Activated effector memory CD4-positive, alpha-beta T cell treated with Interleukin-2 at 50 U/mL for 16 hours (primary cell): ENCODE data around the gene SLC35F4.

ENCODE experiments used
- DNase-seq: peaks from one replicate; pipeline ENCODE4 v3.0.0-alpha.2; 2020

SLC35F4 gene

DNA sequence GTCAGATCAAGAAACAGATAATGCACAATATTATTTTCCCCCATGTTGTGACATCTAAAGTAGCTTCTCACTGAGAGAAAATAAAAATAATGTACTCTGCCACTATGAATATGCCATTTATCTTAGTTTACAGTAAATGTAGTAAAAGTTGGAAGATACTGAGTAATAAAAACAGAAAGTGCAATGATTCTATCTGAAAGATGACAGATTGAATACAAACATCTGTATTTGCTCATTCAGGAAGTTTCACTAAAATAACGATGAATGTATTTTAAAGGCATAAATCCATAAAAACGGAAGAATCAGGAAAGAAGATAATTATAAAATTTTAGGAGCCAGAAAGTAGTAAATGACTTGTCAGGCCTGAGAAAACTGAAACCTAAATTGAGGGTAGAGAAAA, 18.2 kb downstream of the SLC35F4 start:
- no peak for DNase-seq

DNA sequence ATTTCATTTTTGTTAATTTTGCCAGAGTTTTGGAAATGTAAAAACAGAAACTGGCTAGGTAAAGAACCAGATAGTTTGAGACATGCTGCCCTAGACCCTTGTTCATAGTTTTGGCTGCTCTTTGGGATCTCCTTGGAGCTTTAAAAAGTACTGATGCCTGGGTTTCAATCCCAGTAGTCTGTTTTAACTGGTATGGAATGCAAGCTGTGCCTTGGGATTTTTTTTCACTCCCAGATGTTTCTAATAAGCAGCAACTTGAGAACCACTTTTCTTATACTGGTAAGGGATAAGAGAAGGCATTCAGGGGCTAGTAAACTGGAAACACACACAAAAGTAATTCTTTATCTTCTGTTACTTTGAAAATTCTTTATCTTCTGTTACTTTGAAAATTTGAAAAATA, 18.8 kb downstream of the SLC35F4 start:
- no peak for DNase-seq

DNA sequence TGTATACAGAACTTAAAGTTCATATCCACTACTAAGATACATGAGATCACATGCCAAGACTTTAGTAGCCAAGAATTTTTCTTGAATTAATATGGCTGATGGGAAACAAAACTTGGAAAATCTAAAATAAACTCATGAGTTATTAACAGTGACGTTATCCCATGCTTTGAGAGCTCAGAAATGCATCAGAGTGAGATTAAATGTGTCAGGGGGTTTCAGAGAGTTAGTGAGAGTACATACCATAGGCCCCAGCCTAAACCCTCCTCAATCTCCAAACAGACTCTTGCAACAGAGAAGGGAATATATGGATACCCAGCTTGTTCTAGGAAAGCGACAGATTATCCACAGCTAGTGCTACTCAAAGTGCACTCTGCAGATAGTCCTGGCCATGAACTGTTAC, 19.3 kb downstream of the SLC35F4 start:
- DNase-seq, result no peak

DNA sequence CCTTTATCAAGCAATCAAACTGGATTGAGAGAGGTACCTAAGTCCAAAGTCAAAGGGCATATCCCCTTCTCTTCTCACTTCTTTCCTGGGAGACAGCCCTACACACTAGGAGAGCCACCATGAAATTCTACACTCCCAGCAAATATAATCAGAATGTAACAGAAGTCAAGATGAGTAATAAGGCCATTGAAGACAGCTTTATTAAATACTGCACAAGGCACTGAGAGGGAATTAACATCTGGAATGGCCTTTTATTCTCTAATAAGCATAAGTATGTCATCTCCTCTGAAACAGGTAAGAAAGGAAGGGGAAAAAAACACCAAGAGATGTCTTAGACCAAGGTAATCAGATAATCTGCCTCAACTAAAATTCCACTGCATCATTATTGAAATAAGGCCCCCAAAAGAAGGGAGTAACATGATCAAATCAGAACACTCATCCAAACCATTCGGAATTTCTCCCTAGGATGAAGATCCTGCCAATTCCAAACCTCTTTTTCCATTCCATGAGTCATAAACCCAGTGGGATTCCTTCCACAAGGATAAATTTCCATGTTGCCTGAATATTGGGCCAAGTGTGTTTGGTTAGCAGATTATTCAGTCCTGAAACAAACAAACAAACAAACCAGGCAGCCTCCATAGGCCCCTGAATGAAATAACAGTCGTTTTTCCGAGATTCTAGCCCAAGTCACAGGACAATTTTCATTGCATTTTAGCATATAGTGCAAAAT, 19.9 kb downstream of the SLC35F4 start:
- DNase-seq, result no peak

DNA sequence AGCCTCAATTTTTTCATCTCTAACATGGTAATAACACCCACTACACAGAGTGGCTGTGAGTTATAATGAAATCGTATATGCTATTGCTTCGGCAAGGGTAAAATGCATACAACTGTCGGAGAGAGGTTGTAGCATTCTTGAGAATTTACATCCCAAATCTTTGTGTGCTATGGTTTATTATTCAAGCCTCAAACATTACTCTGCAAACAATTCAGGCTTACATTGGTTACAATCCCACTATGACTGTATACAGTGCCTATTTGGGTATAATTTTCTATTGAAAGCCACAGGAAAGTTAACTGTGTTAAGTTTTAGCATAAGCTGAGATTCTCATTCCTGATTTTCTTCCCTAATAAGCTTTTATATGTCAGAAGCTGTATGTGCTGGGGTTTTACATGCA, 20.6 kb downstream of the SLC35F4 start:
- no peak for DNase-seq

DNA sequence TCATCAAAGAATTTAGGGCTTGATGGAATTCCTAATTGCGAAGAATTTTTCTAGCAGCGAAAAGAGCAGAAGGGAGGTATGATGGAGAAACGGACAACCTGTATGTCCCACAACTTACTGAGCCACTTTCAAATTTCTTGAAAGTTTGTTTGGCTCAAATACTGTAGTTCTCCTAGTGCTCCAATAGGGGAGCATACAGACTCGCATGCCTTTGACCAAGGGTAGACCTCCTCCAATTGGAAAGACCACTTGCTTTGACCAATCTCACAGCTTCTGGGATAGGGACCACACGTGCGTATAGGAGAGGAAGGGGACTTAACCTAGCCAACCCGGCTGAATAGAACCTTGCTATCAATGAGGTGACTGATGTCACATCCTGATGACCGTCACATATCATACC, 28.6 kb downstream of the SLC35F4 start:
- DNase-seq, result no peak

DNA sequence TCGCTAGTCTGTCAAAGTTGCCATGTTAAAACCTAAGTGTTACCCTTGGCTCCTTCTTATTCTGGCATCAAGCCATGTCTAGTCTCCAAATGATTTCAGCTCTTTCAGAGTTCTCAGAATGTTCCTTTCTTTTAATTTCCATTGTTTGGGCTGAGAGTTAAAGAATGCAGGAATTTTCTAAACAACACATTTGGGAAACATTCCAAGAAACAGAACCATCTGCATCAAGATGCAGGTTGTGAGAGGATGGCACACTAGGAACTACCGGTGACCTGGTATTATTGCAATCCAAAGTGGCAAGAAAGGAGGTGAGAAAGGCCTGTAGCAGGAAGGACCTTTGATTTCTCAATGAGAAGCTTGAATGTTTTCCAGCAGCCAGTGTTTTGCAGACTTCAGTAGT, 30.1 kb downstream of the SLC35F4 start:
- no peak for DNase-seq

DNA sequence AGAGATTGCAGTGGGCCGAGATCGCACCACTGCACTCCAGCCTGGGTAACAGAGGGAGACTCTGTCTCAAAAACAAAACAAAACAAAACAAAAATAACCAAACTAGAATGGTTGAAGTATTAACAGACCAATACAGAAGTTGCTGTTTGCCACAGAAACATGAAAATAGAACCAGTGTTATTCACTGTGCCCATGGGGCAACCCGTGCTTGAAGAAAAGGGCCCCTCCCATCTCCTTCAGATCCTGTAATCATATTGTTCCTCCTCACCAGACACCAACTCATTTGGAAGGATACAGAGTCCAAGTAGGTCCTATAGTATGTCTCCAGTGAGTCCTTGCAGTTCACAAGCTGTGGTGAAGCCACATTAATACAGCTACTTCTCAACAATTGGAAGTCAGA, 30.9 kb downstream of the SLC35F4 start:
- no peak for DNase-seq

DNA sequence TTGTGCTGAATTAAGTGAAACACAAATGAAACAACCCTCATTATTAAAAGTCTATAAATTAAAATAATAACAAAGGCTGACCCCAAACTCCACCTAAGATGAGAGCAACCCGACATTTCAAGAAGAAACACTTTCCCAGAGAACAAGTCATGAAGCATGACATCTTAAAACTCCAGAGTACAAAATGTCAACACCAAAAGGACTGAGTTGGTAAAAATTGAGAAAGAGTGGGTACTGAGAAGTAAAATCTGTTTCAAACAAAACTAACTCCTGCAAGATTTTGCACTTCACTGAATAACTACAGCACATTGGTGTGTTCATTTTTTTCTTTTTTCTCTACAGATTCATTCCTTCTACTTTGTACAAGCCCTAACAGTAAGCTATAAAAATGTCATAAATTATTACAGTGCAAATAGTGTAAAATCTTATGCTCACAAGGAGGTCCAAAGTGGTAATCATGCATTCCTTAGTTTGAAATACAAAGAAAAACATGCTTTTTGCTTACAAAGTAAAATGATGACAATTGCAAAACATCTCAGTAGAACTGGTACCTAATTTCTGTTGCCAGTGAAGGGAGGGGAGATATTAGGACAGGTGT, 31.8 kb downstream of the SLC35F4 start:
- no peak for DNase-seq

DNA sequence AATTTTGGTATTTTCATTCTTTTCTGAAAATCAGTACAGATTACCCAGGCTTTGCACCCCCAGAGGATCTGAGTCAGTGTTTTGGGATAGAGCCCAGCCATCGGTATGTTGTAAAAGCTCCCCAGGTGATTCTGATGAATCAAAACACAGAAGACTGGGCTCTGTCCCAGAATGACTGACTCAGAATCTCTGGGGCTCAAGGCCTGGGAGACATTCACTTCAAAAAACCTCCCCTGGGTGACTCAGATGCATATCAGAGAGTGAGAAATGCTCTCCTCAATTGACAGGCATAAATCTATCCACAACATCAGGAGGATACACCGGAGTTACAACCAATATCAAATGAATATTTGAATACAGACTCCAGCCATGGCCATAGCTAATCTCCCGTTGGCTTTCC, 32.6 kb downstream of the SLC35F4 start:
- no peak for DNase-seq

DNA sequence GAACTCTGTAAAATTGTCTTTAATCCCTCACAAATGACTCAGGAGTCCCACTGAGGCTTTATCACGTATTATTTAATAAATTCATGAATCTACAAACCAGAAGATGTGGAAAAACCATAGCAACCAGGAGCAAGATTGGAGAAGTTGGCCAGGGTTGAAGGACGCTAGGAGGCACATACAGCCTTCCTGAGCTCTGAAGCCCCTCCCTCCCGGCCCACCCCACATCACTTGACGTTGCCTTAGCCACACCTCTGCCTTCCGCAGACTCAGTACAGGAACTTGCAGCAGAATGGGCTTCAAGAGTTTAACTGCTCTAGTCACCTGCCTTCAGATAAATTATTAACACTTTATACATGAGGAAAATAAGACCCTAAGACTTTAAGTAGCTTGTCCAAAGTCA, 33.9 kb downstream of the SLC35F4 start:
- no peak for DNase-seq

DNA sequence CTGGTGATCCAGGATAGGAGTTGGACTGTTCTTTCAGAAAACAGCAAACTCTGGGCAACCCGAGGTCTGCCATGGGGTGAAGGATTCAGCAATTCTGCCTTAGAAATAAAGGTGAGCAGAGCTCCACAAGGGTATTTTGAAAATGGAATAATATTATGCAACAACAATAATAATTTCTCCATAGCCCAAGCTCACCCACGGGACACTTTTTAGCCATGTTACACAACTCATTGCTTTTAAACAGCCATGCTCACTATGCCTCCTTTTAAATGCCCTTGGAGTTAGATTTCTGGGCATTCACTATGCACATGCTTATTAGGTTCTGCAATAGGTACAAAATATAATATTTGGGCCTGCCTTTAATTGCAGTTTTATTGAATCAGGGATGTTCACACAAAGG, 37.2 kb downstream of the SLC35F4 start:
- no peak for DNase-seq

DNA sequence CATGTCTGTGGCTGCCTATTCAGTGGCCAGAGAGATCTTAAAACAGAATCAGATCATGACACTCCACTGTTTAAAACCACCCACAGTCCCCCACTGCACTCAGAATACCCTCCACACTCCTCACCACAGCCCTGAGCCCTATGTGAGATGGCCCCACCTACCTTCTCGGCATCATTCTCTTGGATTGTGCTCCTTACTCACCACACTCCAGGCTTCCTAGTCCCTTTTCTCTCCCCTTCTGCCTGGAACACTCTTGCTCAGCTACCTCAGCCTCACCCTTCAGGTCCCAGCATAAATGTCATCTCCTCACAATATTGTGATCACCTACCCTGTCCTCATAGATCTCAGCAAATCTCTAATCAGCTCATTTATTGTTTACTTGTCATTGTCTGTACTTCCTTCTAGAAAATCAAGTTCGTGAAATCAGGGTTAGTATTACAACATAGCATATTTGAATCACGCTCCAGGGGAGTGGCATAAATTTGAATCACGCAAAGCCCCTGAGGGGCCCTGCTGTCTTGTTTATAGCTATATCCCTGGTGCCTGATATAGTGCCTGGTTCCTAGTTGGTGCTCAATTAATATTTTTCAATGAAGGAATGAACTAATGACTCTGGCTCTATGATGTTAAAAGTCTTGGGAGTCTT, 42.8 kb downstream of the SLC35F4 start:
- DNase-seq, result no peak

DNA sequence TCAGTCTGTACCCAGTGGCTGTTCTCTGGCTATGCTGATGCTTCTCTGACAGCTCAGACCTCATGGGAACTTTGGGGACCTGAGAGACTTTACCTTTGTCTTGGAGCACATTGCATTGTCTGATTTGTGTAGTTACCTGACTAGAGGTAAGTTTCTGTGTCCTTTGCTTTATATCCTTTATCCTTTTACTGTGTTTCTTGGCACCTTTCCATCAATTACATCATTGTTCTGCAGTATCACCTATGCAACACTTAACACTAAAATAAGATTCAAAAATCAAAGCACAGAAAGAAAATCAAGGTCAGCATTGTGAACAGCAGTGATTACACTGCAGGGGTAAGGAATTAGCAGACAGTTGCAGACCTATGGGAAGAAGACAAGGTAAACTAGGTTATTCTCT, 43.8 kb downstream of the SLC35F4 start:
- no peak for DNase-seq

DNA sequence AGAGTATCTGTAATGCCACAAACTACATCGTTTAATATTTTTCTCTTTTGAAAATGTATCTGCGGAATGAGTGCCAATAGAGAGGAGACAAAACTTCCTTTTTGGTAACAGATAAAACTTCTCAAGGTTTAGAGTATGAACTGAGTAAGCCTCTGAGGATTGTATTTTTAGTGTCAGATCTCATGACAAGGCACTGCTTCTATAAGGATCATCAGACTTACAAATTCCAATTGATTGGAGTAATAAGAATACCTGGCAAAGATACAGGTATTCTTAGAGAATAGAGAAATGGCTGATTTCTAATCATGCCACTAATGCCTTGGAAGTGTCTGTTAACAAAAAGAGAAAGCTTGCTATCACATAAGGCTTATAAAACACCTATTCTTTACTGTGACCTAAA, 45.3 kb downstream of the SLC35F4 start:
- DNase-seq, result no peak

DNA sequence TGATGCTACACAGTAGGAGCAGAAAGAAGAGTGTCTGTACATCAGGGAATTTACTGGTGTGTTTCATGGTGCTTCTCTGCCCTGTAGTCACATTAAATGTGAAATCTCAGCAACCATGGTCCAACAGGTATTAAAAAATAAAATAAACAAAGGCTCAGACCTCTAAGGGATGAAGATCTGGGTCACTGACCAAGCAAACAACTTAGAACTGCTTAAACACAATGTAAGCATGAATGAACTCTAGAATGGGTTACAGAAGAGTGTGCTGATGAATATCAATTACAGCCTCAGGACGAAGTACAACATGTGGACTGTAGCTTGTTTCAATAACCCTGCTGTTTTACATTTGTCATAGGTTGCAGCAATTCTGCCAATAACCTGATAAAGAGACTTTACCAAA, 47.4 kb downstream of the SLC35F4 start:
- no peak for DNase-seq

DNA sequence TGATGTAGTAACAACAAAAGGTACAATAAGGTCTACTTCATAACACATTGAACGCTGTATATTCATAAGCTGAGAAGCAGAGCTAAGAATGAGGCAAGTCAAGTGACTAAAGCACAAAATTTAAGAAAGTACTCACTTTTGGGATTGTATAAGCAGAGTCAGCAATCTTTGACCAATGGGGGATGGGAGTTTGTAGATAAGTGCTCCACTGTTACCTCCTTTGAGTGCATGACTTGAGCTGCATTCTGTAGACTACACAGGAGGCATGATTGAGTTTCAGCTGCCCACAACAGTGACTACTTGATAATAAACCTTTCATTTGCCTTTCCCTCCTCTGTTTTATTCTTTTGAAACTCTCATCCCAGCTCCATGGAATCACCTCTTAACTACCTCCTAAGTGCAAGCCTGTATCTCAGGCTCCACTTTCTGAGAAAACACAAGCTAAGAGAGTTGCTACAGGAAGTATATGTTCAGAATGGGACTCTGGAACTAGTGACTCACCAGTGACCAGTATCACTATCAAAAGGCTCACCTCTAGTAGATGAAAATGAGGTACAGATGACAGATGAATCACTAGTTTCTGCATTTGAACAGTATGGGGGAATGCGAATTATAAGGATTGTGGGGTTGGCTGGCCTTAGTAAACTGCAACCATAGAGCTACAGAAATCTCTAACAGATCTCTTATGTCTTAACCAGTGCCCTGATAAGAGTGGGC, 49.2 kb downstream of the SLC35F4 start:
- DNase-seq, result no peak

DNA sequence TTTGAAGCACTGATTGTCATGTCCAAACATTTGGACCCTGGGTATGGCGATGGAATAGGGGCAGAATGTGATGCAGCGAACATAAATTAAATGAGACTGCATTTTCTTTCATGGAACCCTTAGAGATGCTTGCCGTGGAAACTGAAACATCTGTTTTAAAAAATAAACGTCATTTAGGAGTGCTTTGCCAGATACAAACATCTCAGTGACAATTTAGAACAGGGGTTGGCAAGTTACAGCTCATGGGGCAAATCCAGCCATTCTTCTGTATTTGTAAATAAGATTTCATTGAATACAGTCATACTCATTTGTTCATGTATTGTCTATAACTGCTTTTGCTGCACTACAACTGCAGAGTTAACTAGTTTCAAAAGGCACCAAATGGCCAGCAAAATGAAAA, 51.2 kb downstream of the SLC35F4 start:
- DNase-seq, result no peak

DNA sequence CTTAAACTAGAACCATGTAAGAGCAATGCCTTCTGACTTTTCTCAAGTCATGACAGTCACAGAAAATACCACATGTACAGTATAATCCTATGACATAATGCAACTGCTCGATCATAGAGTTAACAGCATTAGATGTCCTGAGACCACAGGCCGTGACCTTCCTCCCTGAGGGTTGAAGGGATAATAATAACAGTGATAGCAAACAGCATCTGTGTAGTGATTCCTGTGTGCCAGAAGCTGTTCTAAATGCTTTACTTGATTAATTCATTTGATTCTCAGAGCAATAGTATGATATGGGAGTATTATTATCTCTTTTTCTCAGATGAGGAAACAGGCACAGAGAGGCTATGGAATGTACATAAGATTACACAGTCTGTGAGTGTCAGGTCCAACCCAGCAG, 53.2 kb downstream of the SLC35F4 start:
- no peak for DNase-seq

DNA sequence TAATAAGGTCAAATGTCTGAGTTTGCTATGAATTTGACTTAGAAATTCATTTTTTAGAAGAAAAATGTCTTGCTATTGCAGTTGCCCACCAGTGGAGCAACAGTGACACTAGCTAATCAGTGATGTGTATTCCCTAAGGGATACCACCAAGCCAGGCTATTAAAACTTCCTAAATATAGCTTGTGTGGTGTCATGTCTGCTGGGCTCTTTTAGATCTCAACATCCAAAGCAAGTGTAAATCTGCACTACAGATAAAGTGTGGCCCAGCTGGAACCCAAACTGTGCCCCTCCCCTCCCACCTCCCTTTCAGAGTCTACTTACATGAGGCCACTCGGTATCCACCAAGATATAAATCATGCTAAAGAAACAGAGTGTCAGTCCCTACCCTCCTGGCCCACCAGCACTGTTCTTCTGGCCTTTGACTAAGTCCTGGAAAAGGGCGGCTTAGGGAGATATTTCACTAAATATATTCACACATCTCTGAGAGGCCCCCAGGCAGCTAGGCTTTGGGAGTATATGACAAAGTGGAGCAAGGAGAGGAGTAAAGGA, 53.8 kb downstream of the SLC35F4 start:
- DNase-seq, result no peak

DNA sequence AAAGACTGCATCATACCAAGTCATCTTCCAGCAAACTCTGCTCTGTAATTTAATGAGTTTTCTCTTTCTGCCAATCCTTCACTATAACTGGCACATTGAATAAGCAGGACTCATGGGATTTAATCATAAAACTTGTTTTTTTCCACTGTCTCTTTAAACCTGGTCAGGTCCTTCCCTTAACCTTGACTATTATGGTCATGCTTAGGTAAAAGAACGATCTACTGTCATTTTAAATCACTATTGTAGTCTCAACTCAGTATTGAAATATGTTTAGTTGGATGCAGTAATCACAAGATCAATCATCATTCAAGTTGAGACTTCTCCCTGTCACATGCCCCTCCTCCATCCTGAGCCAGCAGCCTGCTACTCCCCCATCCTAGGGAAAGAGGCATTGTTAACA, 56.1 kb downstream of the SLC35F4 start:
- no peak for DNase-seq

DNA sequence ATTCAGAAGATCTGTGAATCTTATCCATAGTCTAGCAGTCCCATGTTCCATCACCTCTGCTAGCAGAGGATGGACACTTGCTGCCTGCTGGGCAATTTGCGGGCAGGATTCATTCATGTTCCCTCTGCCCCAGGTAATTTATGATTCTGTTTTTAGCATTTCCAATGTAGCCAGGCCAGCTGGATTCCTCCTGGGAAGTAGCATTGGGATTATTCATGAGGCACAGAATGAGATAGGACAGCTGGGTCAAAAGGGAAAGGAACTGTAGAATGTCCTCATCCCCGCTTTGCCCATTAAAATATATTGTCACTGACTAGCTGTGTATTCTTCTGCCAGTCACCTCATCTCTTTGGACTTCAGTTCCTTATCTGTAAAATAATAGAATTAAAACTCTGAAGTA, 68.7 kb downstream of the SLC35F4 start:
- no peak for DNase-seq

DNA sequence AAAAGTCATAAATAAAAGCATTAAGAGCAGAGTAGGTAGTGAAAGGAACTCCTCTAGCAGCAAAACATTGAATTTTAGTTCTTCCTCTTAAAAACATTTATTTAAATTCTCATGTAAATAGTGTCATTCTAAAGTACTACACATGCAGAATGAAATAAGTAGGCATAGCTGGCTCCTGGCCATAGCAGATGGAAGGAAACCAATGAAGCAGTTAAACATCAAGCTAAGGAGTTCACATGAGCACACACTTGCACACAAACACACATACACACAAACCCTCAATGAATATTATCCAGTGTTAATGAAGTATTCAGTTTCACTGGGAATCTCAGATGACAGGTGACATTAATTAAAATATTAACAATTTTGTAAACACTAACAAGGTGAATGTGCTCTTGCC, 69.3 kb downstream of the SLC35F4 start:
- DNase-seq, result no peak

DNA sequence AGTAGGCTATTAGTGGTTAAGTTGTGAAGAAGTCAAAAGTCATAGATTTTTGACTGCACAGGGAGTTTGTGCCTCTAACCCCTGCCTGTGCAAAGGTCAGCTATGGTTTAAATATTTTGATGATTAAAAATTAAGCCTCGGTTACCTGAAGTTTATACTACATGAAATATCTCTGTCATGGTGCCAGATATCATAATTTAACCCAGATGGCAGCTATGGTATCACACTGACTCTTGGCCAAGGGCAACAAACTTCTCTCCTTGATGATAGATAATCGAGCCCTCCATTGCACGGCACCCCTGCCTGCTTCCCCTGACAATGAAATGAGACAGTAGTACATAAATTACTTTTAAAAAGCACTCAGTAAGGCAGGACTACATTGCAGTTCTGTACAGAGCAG, 80.8 kb downstream of the SLC35F4 start:
- DNase-seq, result no peak
